ENCODE results near the gene CEP350.

GRCh38 chr1:180070286-180070685 is 115.7 kb downstream of the CEP350 start:
- TF ChIP-seq CTCF (IDR thresholded peaks at IDR 0.05), result no peak
- no peak for TF ChIP-seq REST (IDR thresholded peaks at IDR 0.05; ENCODE audit: insufficient read depth in 1 of 2, low read depth in 2 of 2, low read length in 1 of 2)
